HG02759 (cell line): ENCODE data around the gene PTTG1.

ENCODE experiments used
- ATAC-seq: cut with Tn5 transposase; IDR thresholded peaks from one replicate; pipeline ENCODE4 v1.9.1; 2021; ENCODE audit warnings: mild to moderate bottlenecking, moderate library complexity; ENCODE audit not compliant: unreplicated experiment

The PTTG1 gene

GRCh38 chr5:160421625-160422258 lies at the start of gene PTTG1:
Gene PTTG1, plus strand, starts transcription at chr5:160421855. Its CDS starts 458 bp downstream, at chr5:160422313.
- ATAC-seq, result peak; percentile 74

GRCh38 chr5:160375166-160375565 lies 46.5 kb upstream of the PTTG1 start:
- no peak for ATAC-seq

- ATAC-seq, result no peak
These were observed 46.0 kb upstream of the PTTG1 start for GRCh38 chr5:160375701-160376100.

- ATAC-seq, result no peak
These were observed 45.2 kb upstream of the PTTG1 start for GRCh38 chr5:160376416-160376815.

- no peak for ATAC-seq
These were observed 44.0 kb upstream of the PTTG1 start for GRCh38 chr5:160377651-160378050.

- ATAC-seq, result no peak
These were observed 43.3 kb upstream of the PTTG1 start for GRCh38 chr5:160378330-160378729.

GRCh38 chr5:160379511-160379910 lies 42.1 kb upstream of the PTTG1 start:
- ATAC-seq, result no peak

GRCh38 chr5:160380041-160380440 lies 41.6 kb upstream of the PTTG1 start:
- ATAC-seq, result no peak

GRCh38 chr5:160382346-160382745 lies 39.3 kb upstream of the PTTG1 start:
- ATAC-seq, result no peak

- ATAC-seq, result no peak
These were observed 37.0 kb upstream of the PTTG1 start for GRCh38 chr5:160384681-160385080.

- ATAC-seq, result no peak
These were observed 36.2 kb upstream of the PTTG1 start for GRCh38 chr5:160385496-160385895.

- ATAC-seq, result no peak
These were observed 34.2 kb upstream of the PTTG1 start for GRCh38 chr5:160387445-160387844.

- ATAC-seq, result peak; percentile 40
These were observed 30.6 kb upstream of the PTTG1 start for GRCh38 chr5:160390787-160391696.

- no peak for ATAC-seq
These were observed 26.5 kb upstream of the PTTG1 start for GRCh38 chr5:160395111-160395510.

GRCh38 chr5:160397492-160397891 lies 24.2 kb upstream of the PTTG1 start:
- ATAC-seq, result no peak

- no peak for ATAC-seq
These were observed 22.8 kb upstream of the PTTG1 start for GRCh38 chr5:160398806-160399205.

GRCh38 chr5:160399402-160400353 lies 22.0 kb upstream of the PTTG1 start, which contains the start of gene FAM200C:
Gene FAM200C, minus strand, starts transcription at chr5:160400054. Its CDS starts 4,564 bp downstream, at chr5:160395490.
- ATAC-seq, result peak; percentile 91

- ATAC-seq, result peak; percentile 76
These were observed 2.8 kb upstream of the PTTG1 start, which contains the start of gene SLU7 for GRCh38 chr5:160418561-160419457. Gene SLU7, minus strand, starts transcription at chr5:160419081. Its CDS starts 3,787 bp downstream, at chr5:160415294.

- no peak for ATAC-seq
These were observed 2.0 kb upstream of the PTTG1 start for GRCh38 chr5:160419458-160420330.
